NCI-H82 treated with DMSO at 0.1 percent for 48 hours (cell line): ENCODE results near the gene EPS8L2.
"Not testable (repeated sequence)": the region's sequence is repeated elsewhere in the genome, so short reads cannot be mapped to it uniquely, and the experiment has no call there.

Experiments
- DNase-seq: peaks from one replicate; lab custom pipeline; 2025; ENCODE audit not compliant: unreplicated experiment; lab: John Stamatoyannopoulos, UW

EPS8L2 gene

GRCh38 chr11:724778-725386, 18.9 kb downstream of the EPS8L2 start:
- no peak for DNase-seq

GRCh38 chr11:725624-726202, 19.7 kb downstream of the EPS8L2 start:
- DNase-seq: no peak

- DNase-seq: no peak
These were observed 20.5 kb downstream of the EPS8L2 start for GRCh38 chr11:726278-727220.

GRCh38 chr11:727281-727701, 21.3 kb downstream of the EPS8L2 start:
- DNase-seq: no peak

- DNase-seq: peak; percentile 12
These were observed 22.1 kb downstream of the EPS8L2 start for GRCh38 chr11:727859-728748.

GRCh38 chr11:728901-729491, 23.0 kb downstream of the EPS8L2 start:
- no peak for DNase-seq

- no peak for DNase-seq
These were observed 23.6 kb downstream of the EPS8L2 start for GRCh38 chr11:729492-730074.

GRCh38 chr11:733072-733471, 27.0 kb downstream of the EPS8L2 start:
- DNase-seq: no peak

GRCh38 chr11:734541-734940, 28.5 kb downstream of the EPS8L2 start:
- DNase-seq: not testable (repeated sequence)

- no peak for DNase-seq
These were observed 31.3 kb downstream of the EPS8L2 start for GRCh38 chr11:737366-737765.

- DNase-seq: not testable (repeated sequence)
These were observed 31.9 kb downstream of the EPS8L2 start for GRCh38 chr11:737899-738298.

GRCh38 chr11:742156-742546, 36.1 kb downstream of the EPS8L2 start:
- DNase-seq: no peak

GRCh38 chr11:742571-743201, 36.7 kb downstream of the EPS8L2 start:
- no peak for DNase-seq

GRCh38 chr11:745428-745827, 39.4 kb downstream of the EPS8L2 start:
- DNase-seq: no peak

- no peak for DNase-seq
These were observed 40.5 kb downstream of the EPS8L2 start for GRCh38 chr11:746289-747157.

GRCh38 chr11:747158-748006, 41.4 kb downstream of the EPS8L2 start, which contains the start of gene TALDO1:
TALDO1 (plus strand) TSS chr11:747464; CDS start chr11:747482, 18 bp downstream.
- DNase-seq: peak; percentile 47

GRCh38 chr11:748007-748359, 42.0 kb downstream of the EPS8L2 start:
- no peak for DNase-seq

- DNase-seq: no peak
These were observed 43.7 kb downstream of the EPS8L2 start for GRCh38 chr11:749731-750130.
